Measurements from ENCODE around the gene TRNAU1AP.
"Not testable (repeated sequence)": the region's sequence is repeated elsewhere in the genome, so short reads cannot be mapped to it uniquely, and the experiment has no call there.

The TRNAU1AP gene

GRCh38 chr1:28521502-28522164 is 31.3 kb upstream of the TRNAU1AP start:
- H3K27ac ChIP-seq (replicated peaks) = no peak overlapping the region
- TF ChIP-seq POLR2AphosphoS5 (IDR thresholded peaks at IDR 0.05; ENCODE audit: low read depth) = no peak
- no peak for TF ChIP-seq REST (IDR thresholded peaks at IDR 0.05; ENCODE audit: insufficient replicate concordance, low read depth)
- no peak for TF ChIP-seq GABPA (IDR thresholded peaks at IDR 0.05; ENCODE audit: low read depth)
- no peak for TF ChIP-seq SPI1 (IDR thresholded peaks at IDR 0.05; ENCODE audit: borderline replicate concordance, low read depth)
- TF ChIP-seq, protein P1, sequence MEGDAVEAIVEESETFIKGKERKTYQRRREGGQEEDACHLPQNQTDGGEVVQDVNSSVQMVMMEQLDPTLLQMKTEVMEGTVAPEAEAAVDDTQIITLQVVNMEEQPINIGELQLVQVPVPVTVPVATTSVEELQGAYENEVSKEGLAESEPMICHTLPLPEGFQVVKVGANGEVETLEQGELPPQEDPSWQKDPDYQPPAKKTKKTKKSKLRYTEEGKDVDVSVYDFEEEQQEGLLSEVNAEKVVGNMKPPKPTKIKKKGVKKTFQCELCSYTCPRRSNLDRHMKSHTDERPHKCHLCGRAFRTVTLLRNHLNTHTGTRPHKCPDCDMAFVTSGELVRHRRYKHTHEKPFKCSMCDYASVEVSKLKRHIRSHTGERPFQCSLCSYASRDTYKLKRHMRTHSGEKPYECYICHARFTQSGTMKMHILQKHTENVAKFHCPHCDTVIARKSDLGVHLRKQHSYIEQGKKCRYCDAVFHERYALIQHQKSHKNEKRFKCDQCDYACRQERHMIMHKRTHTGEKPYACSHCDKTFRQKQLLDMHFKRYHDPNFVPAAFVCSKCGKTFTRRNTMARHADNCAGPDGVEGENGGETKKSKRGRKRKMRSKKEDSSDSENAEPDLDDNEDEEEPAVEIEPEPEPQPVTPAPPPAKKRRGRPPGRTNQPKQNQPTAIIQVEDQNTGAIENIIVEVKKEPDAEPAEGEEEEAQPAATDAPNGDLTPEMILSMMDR (IDR thresholded peaks at IDR 0.05; ENCODE audit: insufficient read depth, low read length) = no peak
- no peak for DNase-seq (ENCODE audit: low read depth in 1 of 2, low spot score in 1 of 2)
- H3K4me3 ChIP-seq (replicated peaks; ENCODE audit: insufficient read depth, low read length) = no peak overlapping the region
- no peaks in the 10 kb centered on the region for H3K27me3 ChIP-seq (ENCODE audit: insufficient read depth, poor library complexity, severe bottlenecking)

DNA sequence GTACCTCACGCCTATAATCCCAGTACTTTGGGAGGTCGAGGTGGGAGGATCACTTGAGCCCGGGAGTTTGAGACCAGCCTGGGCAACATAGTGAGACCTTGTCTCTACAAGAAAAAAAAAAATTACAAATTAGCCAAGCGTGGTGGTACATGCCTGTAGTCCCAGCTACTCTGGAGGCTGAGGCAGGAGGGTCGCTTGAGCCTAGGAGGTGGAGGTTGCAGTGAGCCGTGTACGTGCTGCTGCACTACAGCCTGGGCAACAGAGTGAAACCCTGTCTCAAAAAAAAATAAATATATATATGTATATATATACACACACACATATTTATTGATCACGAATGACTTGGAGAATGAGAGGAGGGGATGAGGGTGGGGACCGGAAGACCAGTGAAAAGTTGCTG is 30.3 kb upstream of the TRNAU1AP start:
- DNase-seq (ENCODE audit: low read depth in 1 of 2, low spot score in 1 of 2); H3K27ac ChIP-seq (replicated peaks); H3K4me3 ChIP-seq (replicated peaks; ENCODE audit: insufficient read depth, low read length); H3K27me3 ChIP-seq (ENCODE audit: insufficient read depth, poor library complexity, severe bottlenecking): not testable (repeated sequence)

- not testable (repeated sequence) for H3K4me3 ChIP-seq (replicated peaks; ENCODE audit: insufficient read depth, low read length); H3K27ac ChIP-seq (replicated peaks); H3K27me3 ChIP-seq (ENCODE audit: insufficient read depth, poor library complexity, severe bottlenecking); DNase-seq (ENCODE audit: low read depth in 1 of 2, low spot score in 1 of 2)
These were observed 27.8 kb upstream of the TRNAU1AP start for GRCh38 chr1:28525002-28525642.

DNA sequence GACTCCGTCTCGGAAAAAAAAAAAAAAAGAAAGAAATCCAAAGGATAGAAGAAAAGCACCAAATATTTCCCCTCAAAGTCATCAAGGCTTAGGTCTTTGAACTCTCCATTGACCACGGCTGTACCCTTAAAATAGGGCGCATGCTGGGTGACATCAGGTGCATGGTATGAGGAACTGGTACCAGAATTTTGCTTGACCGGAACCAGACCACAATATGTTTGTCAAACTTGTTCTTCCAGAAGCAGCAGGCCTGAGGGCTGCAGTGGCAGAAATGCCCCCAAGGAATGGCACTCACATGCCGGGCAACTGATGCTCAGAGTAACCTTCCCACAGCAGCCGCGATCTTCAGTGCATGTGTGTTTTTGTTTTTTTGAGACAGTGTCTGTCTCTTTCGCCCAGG is 26.0 kb upstream of the TRNAU1AP start:
- DNase-seq (ENCODE audit: low read depth in 1 of 2, low spot score in 1 of 2) = no peak
- H3K4me3 ChIP-seq (replicated peaks; ENCODE audit: insufficient read depth, low read length) = no peak overlapping the region
- no peaks in the 10 kb centered on the region for H3K27me3 ChIP-seq (ENCODE audit: insufficient read depth, poor library complexity, severe bottlenecking)
- TF ChIP-seq POLR2AphosphoS5 (IDR thresholded peaks at IDR 0.05; ENCODE audit: low read depth) (no peak), GABPA (IDR thresholded peaks at IDR 0.05; ENCODE audit: low read depth) (no peak), REST (IDR thresholded peaks at IDR 0.05; ENCODE audit: insufficient replicate concordance, low read depth) (no peak)
- TF ChIP-seq, protein P1 (IDR thresholded peaks at IDR 0.05; ENCODE audit: insufficient read depth, low read length) = no peak
- H3K27ac ChIP-seq (replicated peaks) = no peak overlapping the region

DNA sequence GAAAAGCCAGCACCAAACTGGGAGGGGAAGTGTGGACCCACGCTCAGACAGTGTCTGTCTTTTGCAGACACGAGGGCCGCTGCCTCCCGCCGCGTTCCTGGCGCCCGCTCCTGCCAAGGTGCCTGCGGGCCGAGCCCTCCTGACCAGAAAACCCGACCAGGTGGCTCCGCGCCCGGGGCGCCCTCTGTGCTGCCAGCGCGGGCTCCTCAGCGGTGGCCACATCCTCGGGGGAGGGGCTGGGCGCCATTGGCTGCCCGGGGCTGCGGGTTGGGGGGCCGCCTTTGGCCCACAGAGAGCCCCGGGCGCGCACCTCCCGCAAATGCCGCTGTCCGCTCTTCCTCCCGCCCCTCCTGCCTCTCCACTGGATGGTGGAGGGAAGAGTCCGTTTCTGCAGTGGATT is 22.4 kb upstream of the TRNAU1AP start:
- Histone ChIP-seq H3K4me3 (replicated peaks; ENCODE audit: insufficient read depth, low read length) (no peak overlapping the region), H3K27ac (replicated peaks) (no peak overlapping the region), H3K27me3 (ENCODE audit: insufficient read depth, poor library complexity, severe bottlenecking) (no peaks in the 10 kb centered on the region)
- no peak for TF ChIP-seq GABPA (IDR thresholded peaks at IDR 0.05; ENCODE audit: low read depth)
- no peak for TF ChIP-seq POLR2AphosphoS5 (IDR thresholded peaks at IDR 0.05; ENCODE audit: low read depth)
- no peak for TF ChIP-seq SPI1 (IDR thresholded peaks at IDR 0.05; ENCODE audit: borderline replicate concordance, low read depth)
- no peak for TF ChIP-seq REST (IDR thresholded peaks at IDR 0.05; ENCODE audit: insufficient replicate concordance, low read depth)
- DNase-seq (ENCODE audit: low read depth in 1 of 2, low spot score in 1 of 2) = no peak

All from HL-60 (cell line).